Spleen (tissue), 7 donors: ENCODE data around the gene ITGBL1.

ENCODE experiments used
- POLR2AphosphoS5 ChIP-seq, 3 donors: sonication (generic); formaldehyde crosslinking; IDR thresholded peaks; one replicate each; pipeline ENCODE4 v1.5.1; 2017; ENCODE audit warnings: antibody characterized with exemption in 3 of 3
- TF ChIP-seq, protein P1 (sequence below), 11 experiments: fragments of 200-600 bp in 7 of 11; fragments of 450-650 bp in 4 of 11; sonication (generic) in 4 of 11; IDR thresholded peaks in 8 of 11; conservative IDR thresholded peaks in 3 of 11; 1 replicate in 7 of 11; 2 replicates in 4 of 11; pipeline versions ENCODE4 v1.4.0 to v1.8.0; 2016 to 2021; ENCODE audit warnings: antibody characterized with exemption in 11 of 11, inconsistent platforms in 4 of 11, mild to moderate bottlenecking in 1 of 11
- donor health status: DM: no; HTN: no; CAD: no; lungs with moderate emphysema.
- donor health status: DM: no; HTN: no; CAD: no.
- donor health status: DM: no; HTN: no; CAD: no.

DNA sequence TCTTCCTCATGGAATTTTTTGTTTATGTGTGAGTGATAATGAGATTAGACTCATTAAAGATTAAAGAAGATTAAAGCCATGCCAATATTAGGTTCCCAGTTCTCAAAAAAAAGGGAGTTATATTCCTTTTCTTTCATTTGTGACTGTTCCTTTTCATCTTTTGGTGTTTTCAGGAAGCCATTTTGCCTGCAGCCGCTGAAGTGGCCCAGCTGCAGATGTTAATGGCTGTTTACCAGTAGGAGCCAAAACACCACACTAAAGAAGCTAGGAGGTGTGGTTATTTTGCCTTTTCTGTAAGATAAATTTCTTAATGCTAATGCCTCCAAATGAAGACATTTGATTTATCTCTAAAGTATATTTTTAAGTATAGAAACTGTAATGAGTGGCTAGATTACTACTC, 36.3 kb downstream of the ITGBL1 start:
- TF ChIP-seq POLR2AphosphoS5 (IDR thresholded peaks at IDR 0.05): no peak
- TF ChIP-seq, protein P1, sequence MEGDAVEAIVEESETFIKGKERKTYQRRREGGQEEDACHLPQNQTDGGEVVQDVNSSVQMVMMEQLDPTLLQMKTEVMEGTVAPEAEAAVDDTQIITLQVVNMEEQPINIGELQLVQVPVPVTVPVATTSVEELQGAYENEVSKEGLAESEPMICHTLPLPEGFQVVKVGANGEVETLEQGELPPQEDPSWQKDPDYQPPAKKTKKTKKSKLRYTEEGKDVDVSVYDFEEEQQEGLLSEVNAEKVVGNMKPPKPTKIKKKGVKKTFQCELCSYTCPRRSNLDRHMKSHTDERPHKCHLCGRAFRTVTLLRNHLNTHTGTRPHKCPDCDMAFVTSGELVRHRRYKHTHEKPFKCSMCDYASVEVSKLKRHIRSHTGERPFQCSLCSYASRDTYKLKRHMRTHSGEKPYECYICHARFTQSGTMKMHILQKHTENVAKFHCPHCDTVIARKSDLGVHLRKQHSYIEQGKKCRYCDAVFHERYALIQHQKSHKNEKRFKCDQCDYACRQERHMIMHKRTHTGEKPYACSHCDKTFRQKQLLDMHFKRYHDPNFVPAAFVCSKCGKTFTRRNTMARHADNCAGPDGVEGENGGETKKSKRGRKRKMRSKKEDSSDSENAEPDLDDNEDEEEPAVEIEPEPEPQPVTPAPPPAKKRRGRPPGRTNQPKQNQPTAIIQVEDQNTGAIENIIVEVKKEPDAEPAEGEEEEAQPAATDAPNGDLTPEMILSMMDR (IDR thresholded peaks at IDR 0.05 in 8 of 11, conservative IDR thresholded peaks at IDR 0.05 in 3 of 11): no peak
